Vagina (tissue), 2 donors: ENCODE results near the gene TNS4.

Experiments
- CTCF ChIP-seq, 3 experiments: fragments of 450-650 bp in 2 of 3; fragments of 200-600 bp in 1 of 3; sonication (generic) in 1 of 3; IDR thresholded peaks; one replicate each; pipeline ENCODE4 v1.5.1; 2017 to 2019; ENCODE audit warnings: antibody characterized with exemption in 3 of 3, mild to moderate bottlenecking in 2 of 3, moderate library complexity in 2 of 3
- POLR2A ChIP-seq, 2 donors: fragments of 450-650 bp; IDR thresholded peaks; one replicate each; pipeline ENCODE4 v1.6.1; 2017; ENCODE audit warnings: antibody characterized with exemption in 2 of 2, mild to moderate bottlenecking in 2 of 2, moderate library complexity in 2 of 2
- POLR2AphosphoS5 ChIP-seq, 2 donors: sonication (generic); formaldehyde crosslinking; IDR thresholded peaks; one replicate each; pipeline ENCODE4 v1.9.0; 2017; ENCODE audit warnings: antibody characterized with exemption in 2 of 2, mild to moderate bottlenecking in 2 of 2, low read depth in 1 of 2; ENCODE audit not compliant: insufficient read depth in 1 of 2

- TF ChIP-seq POLR2A (IDR thresholded peaks at IDR 0.05) (no peak), CTCF (IDR thresholded peaks at IDR 0.05) (no peak), POLR2AphosphoS5 (IDR thresholded peaks at IDR 0.05; ENCODE audit: insufficient read depth in 1 of 2, low read depth in 1 of 2) (no peak)
These were observed 1.2 kb downstream of the TNS4 start for GRCh38 chr17:40500190-40500589.
